Activated T-helper 1 cell treated with Interleukin-2 at 50 U/mL for 16 hours (primary cell): ENCODE measurements around the gene KCNC2.

Experiments used
- DNase-seq: peaks from one replicate; pipeline ENCODE4 v3.0.0-alpha.2; 2020; ENCODE audit warnings: low read depth

The KCNC2 gene

GRCh38 chr12:75161488-75161887, 48.2 kb downstream of the KCNC2 start:
- no peak for DNase-seq

DNA sequence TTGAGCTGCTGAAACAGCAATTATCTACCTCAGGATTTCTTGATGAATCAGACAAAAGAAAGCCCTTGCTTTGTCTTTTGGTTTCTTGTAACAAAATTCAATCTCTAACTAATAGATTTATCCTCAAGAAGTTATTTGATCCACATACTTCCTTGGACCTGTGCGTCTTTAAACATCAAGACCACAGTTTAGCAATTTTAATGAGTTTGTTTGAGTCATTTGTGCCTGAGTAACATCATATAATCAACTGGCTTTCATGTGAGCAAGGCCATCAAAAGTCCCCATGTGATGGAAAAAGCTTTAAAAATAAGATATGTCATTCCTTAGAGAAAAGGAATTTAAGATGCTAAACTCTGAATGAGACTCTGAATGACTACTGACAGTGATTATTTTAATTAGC, 52.3 kb downstream of the KCNC2 start:
- DNase-seq = no peak

DNA sequence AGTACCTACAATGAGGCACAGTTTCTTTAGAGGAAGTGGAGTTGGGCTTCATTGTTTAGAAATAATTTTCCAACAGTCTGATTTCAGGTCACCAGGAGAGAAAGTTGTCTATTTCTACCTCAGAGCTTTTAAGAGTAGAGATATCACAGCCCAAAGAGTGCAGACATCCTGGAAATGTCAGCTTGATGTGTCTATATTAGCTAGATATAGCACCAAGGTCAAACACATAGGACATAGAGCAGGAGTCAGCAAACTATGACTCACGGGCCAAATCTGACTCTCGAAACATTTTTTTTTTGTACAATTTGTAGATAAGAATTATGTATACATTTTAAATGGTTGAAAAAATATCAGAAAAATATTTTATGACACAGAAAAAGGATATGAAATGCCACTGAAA, 53.7 kb downstream of the KCNC2 start:
- no peak for DNase-seq

DNA sequence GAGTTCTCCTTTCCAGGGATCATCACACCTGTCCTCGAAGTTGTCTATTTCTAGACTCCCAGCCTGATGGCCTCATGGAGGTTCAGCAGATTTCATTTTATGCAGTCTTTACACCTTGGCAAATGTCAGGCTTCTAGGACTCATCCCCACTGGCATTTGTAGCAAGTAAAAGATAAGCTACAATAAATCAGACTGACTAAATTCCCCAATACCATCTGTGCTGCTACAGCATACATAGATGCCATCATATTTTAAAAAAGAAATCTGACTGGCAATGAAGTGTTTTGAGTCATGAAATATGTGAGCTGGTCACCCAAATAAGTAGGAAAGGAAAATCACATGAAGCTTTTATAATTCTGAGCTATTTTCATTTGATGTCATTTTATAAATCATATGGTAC, 55.3 kb downstream of the KCNC2 start:
- no peak for DNase-seq

DNA sequence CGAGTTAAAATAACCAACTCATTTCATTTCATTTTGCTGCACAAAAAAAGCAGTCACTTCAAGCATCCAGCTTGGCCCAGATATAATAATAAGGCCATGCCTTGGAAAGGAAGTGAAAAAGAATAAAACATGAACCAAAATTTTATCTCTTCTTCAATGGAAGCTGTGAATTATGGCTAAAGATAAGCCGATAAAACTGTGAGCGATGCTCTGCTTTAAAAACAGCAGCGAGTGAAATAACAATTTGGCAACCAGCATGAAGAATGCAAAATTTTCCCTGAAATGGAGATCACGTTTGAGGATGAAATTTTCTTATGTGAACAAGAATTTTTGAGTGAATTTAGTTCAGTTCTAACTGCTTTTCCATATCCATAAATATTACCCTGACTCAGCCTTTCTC, 70.4 kb downstream of the KCNC2 start:
- DNase-seq = no peak

DNA sequence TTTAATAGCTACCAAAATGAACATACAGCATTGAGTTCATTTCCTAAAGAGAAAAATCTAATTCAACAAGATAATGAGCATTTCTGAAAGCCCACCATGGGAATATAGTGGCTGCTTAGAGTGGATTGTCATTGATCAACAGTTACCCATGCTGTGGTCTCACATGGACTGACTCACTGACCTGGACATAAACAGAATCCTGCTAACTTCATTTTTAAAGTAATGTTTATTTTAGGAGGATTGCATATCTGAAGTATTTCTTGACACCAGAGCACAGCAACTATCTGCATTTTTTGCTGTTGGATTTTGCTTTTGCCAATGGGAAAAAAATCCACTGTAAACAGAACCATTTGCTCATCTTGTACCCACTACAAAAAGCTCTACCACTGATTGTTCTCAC, 71.7 kb downstream of the KCNC2 start:
- DNase-seq = no peak

DNA sequence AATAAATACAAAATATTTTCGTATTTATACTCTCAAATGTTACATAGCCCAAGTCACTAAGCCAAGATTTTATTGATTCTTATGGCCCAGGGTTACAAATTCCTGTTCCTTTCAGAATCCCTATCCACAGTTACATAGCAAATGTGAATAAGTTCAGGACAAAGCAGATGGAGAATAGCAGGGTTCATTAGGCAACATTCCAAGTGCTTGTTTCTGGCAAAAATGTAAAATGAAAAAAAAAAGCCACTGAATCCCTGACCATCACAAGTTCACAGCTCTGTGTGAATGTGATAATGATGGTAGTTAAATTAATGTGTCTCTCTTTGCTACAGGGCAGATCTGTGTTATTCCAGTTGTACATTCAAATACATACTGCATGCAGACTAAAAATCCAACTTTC, 74.6 kb downstream of the KCNC2 start:
- DNase-seq = no peak

DNA sequence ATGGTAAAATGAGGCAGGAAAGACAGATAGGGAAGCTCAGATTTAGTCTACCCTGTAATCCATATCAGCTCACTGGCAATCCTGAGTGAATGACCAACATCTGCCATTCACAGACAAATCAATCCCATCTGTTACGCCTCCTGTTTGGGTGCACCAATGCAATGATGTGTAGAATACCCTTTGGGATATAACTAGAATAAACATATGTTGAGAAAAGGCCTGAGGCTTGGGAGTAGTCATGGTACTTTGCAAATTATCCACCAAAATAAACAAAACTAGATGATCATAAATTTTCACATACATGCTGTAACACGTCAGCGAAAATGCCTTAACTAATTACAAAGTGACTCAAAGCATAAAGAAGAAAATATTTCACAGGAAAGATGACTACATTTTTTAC, 78.8 kb downstream of the KCNC2 start:
- no peak for DNase-seq

GRCh38 chr12:75129275-75129674, 80.4 kb downstream of the KCNC2 start:
- no peak for DNase-seq

GRCh38 chr12:75121036-75121705, 88.5 kb downstream of the KCNC2 start:
- DNase-seq = no peak

- DNase-seq = no peak
These were observed 89.3 kb downstream of the KCNC2 start for GRCh38 chr12:75120311-75120711.

DNA sequence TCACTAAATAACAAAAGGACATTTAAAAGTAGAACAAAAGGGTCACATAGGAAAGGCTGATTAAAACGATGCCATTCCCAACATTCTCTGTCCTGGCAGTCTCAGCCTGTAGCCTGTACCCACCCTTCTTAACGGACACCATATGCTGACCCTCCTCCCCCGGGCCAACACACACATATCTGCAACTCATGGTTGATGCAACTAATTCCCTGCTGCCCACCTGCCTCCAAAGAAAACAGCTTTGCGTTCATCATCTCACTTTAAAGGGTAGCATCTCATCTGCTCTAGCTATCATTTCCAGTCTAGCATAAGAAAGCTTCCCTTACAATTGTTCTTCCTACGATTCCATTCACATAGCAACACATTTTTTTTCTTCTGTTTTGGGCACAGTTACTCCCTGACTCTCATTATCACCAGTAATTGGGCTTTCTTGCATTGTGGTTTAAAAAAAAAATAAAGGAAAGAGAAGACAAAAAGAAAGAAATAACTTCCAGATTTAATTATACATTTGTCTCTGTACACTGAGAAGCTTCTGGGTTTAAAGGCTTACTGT, 92.9 kb downstream of the KCNC2 start:
- no peak for DNase-seq

DNA sequence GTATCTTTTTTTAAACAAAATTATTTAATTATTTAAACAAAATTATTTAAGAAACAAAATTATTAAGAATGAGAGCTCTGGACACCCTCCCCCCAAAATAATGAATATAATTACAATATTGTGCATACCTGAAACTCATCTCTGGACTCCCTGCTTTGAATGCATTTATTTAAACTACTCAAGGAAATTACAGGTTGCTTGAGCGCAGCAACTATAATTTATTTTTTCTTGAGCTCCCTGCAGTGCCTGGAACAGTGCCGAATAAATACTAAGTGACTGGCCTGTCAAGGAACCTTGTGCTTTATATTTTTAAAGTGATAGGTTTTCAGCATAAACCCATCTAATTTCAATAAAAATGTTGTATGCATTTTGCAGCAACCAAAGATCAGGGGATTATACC, 93.9 kb downstream of the KCNC2 start:
- no peak for DNase-seq

DNA sequence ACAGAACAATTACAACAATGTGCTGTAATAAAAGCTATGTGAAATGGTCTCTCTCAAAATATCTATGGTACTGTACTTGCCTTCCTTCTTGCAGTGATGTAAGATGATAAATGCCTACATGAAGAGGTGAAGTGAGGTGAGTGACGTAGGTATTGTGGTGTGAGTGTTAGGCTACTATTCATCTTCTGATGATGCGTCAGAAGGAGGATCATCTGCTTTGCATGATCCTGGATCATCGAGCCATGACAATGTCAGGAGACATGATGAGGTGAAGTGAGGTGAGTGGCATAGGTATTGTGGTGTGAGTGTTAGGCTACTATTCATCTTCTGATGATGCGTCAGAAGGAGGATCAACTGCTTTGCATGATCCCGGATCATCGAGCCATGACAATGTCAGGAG, 105.8 kb downstream of the KCNC2 start:
- DNase-seq = no peak

DNA sequence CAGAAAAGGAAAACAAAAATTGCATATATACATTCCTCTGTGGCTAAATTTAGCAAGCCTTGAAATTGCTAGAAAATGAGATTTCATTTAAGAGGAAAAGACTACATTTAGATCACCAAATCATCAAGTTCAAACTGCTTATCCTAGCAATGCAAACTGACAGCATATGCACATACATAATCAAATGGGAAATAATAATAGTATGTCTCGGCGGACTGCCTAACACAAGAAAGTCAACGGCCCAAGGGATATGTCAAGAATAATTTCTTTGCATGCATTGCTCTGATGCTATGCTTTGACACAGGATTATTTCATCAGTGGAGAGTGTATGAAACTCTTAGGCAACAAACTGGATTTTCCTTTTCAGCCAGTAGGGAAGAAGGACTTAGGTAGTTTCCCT, 107.9 kb downstream of the KCNC2 start:
- DNase-seq = no peak

- no peak for DNase-seq
These were observed 110.4 kb downstream of the KCNC2 start for GRCh38 chr12:75099210-75099609.

GRCh38 chr12:75097003-75097402, 112.6 kb downstream of the KCNC2 start:
- no peak for DNase-seq

DNA sequence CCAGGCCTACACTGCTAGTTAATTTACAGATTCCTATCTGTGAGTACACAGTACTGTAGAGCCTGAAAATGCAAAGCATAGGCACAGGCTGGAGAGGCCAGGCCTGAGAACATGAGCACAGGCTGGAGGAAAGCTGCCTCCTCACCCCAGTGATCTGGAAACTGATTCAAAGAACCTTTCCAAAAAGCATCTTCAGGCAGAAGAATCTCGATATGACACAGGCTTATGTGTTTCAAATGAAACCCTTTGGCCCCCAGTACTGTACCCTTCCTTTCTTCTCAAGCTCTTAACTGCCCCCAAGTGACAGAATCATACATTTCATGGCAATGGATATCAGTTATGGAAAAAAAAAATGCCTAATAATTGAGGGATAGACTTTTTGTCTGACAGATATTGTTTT, 122.0 kb downstream of the KCNC2 start:
- no peak for DNase-seq

DNA sequence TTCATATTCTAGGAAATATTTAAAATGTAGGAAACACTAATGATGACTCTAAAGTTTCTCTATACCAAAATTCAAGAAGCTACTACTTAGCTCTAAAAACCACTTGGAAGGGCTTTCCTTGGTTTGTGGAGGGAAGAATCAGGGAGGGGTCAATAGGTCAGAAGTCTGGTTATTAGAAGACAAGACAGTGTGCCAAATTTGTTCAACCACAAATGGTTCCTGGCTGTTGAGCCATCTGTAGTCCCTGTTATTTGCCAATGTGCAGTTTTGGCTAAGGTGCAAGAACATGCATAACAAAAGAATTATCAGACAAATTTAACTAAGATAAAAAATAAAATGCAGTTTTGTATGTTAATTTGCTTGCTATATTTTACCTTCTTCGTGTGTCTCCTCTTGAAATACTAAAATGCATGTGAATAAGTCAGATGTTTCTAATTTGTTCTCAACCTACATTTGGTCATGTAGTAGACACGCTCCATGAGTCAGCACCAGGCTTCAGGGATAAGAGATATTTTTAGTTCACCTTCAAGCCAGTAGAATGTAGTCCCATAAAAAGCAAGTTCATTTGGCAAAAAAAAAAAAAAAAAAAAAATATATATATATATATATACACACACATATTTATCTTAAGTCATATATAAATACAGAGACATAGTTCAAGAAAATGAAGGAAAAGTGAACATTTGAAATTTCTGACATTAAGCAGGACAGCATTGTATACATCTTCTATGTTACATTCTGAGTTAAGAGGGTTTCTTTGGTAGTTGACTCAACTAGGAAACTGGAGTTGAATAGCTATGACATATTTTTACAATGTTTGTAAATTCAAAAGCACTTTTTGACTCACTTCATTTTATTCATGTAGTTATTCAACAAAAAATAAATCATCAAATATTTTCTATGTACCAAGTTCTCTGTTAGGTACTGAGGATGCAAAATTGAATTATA, 123.3 kb downstream of the KCNC2 start:
- no peak for DNase-seq

DNA sequence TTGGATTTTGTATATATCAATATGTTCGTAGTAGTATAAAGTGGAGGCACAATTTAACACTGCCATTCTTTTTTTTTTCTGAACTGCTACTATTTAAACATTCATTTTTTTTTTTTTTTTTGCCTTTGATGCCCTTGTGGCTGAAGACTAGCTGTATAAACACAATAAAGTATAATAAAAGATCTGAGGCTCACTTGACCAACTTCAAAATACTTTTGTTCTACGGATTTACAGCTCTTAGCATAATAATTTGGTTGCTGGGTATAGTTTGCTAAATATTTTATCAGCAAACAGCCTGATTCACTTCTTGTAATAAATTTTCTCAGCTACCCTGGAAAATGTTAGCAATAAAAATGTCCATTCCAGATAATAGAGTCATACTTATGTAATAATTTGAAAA, 128.3 kb downstream of the KCNC2 start:
- DNase-seq = no peak

DNA sequence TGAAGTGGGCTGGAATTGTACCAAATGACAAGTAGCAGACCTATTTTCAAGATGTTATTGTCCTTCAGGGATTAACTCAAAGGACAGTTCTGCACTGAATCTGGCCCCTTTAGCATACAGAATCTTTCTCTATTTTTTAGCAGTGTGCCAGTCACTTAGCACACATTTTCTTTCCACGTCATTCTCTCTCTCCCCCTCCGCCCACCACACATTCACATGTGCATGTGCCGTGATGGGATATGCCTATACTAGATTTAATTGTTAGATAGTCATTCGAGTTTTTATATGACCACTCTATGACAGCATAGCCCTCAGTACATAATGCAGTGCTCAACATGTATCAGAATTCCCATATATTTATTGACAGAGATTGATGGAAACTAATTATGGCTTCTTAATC, 129.1 kb downstream of the KCNC2 start:
- no peak for DNase-seq

DNA sequence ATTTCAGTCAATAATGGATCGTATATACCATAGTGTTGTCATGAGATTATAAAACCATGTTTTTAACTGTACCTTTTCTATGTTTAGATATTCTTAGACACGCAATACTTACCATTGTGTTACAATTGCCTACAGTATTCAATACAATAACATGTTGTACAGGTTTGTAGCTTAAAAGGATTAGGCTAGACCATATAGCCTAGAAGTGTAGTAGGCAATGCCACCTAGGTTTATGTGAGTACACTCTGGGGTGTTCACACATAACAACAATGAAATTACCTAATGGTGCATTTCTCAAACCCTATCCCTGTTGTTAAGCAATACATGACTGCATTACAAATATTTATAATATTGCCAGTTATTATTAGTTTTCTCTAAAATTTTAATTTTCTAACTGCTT, 144.2 kb downstream of the KCNC2 start:
- DNase-seq = no peak

GRCh38 chr12:75062691-75063090, 146.9 kb downstream of the KCNC2 start:
- DNase-seq = no peak
